GM20000 (cell line): Measurements from ENCODE around the gene KL.

Source experiments
- DNase-seq: peaks from one replicate; pipeline ENCODE4 v3.0.0; 2012; ENCODE audit warnings: low spot score
- CTCF ChIP-seq: IDR thresholded peaks from 2 replicates; pipeline ENCODE4 v1.5.1; 2012; ENCODE audit warnings: mild to moderate bottlenecking, control low read depth; ENCODE audit errors: extremely low read depth, missing control alignments

Gene KL

GRCh38 chr13:32988608-32989289 lies 27.5 kb upstream of the KL start:
- TF ChIP-seq CTCF = no peak
- DNase-seq = no peak

GRCh38 chr13:32989290-32989667 lies 26.9 kb upstream of the KL start:
- DNase-seq = no peak

GRCh38 chr13:32989942-32990341 lies 26.3 kb upstream of the KL start:
- DNase-seq = no peak
- no peak for TF ChIP-seq CTCF

More at GRCh38 chr13:32989290-32989667, 26.9 kb upstream of the KL start:
- TF ChIP-seq CTCF = no peak

GRCh38 chr13:32993145-32993544 lies 23.1 kb upstream of the KL start:
- no peak for TF ChIP-seq CTCF
- DNase-seq = no peak

GRCh38 chr13:32997399-32997798 lies 18.8 kb upstream of the KL start:
- TF ChIP-seq CTCF = no peak
- no peak for DNase-seq

GRCh38 chr13:32998966-32999365 lies 17.3 kb upstream of the KL start:
- no peak for DNase-seq
- TF ChIP-seq CTCF = no peak

GRCh38 chr13:33000365-33000764 lies 15.9 kb upstream of the KL start:
- DNase-seq = no peak
- TF ChIP-seq CTCF = no peak
